IMR-90 (cell line): Measurements from ENCODE around the gene TRIP4. TPM values are rescaled to one million over a fixed set of nuclear protein-coding genes. Genes with fewer than 3 reads are reported as not detected.

Source experiments
- ATAC-seq: fragments of 200-7000 bp; cut with Tn5 transposase; 2 replicates; pipeline ENCODE4 v1.9.1; 2020; ENCODE audit warnings: low read depth, mild to moderate bottlenecking, moderate library complexity
- BruUV-seq: library from RNA; stranded (reverse); fragments of 400-500 nt; replicated peaks from 2 replicates; lab custom pipeline; 2021; lab: Mats Ljungman, UMichigan
- CTCF ChIA-PET: fragments of 300-600 bp; formaldehyde crosslinking; extraction: SDS; loops from one replicate; lab custom pipeline; 2021; ENCODE audit warnings: antibody characterized with exemption; lab: Yijun Ruan, JAX
- POLR2A ChIA-PET: fragments of 300-600 bp; sonication (Branson Sonifier 250); formaldehyde crosslinking; loops from one replicate; lab custom pipeline; 2022; ENCODE audit warnings: antibody characterized with exemption; ENCODE audit not compliant: unreplicated experiment; lab: Charles Lee
- DNase-seq: peaks from one replicate; pipeline ENCODE4 v3.0.0; 2013
- H2AFZ ChIP-seq: replicated peaks from 2 replicates; pipeline ENCODE3; 2013; ENCODE audit warnings: low read length, mild to moderate bottlenecking; ENCODE audit not compliant: poor library complexity
- H2AK5ac ChIP-seq: 2 replicates; pipeline ENCODE4 v1.6.1; 2013; ENCODE audit warnings: low read depth, low read length, inconsistent platforms
- H2AK9ac ChIP-seq: replicated peaks from 2 replicates; pipeline ENCODE3; 2013; ENCODE audit warnings: mild to moderate bottlenecking, low read depth, low read length, moderate library complexity; ENCODE audit not compliant: poor library complexity
- H2BK120ac ChIP-seq: 2 replicates; pipeline ENCODE4 v1.6.1; 2013; ENCODE audit warnings: low read depth, low read length, inconsistent platforms
- H2BK15ac ChIP-seq: 3 replicates; pipeline ENCODE4 v1.6.1; 2013; ENCODE audit warnings: low read depth, low read length, inconsistent platforms
- H2BK20ac ChIP-seq: 2 replicates; pipeline ENCODE4 v1.6.1; 2013; ENCODE audit warnings: low read depth, mild to moderate bottlenecking, inconsistent platforms, low read length, moderate library complexity
- H2BK5ac ChIP-seq: 2 replicates; pipeline ENCODE4 v1.6.1; 2013; ENCODE audit warnings: mild to moderate bottlenecking, low read depth, low read length, inconsistent platforms; ENCODE audit not compliant: poor library complexity, severe bottlenecking
- H3K14ac ChIP-seq: replicated peaks from 2 replicates; pipeline ENCODE4 v1.6.1; 2013; ENCODE audit warnings: low read depth, low read length, inconsistent platforms
- H3K18ac ChIP-seq: 2 replicates; pipeline ENCODE4 v1.6.1; 2013; ENCODE audit warnings: low read depth, low read length, control low read depth
- H3K23ac ChIP-seq: 2 replicates; pipeline ENCODE4 v1.6.1; 2013; ENCODE audit warnings: low read depth, low read length, inconsistent platforms
- H3K27ac ChIP-seq: 2 replicates; pipeline ENCODE4 v1.5.1; 2013; ENCODE audit warnings: mild to moderate bottlenecking, control low read depth, low read length; ENCODE audit not compliant: insufficient read depth
- H3K27me3 ChIP-seq: 2 replicates; pipeline ENCODE4 v1.6.1; 2013; ENCODE audit warnings: low read length; ENCODE audit not compliant: control insufficient read depth, insufficient read depth
- H3K36me3 ChIP-seq: 2 replicates; pipeline ENCODE4 v1.6.1; 2013; ENCODE audit warnings: low read length, mixed read lengths; ENCODE audit not compliant: control insufficient read depth, insufficient read depth
- H3K4ac ChIP-seq: 2 replicates; pipeline ENCODE4 v1.6.1; 2013; ENCODE audit warnings: low read depth, low read length, inconsistent platforms
- H3K4me1 ChIP-seq: 2 replicates; pipeline ENCODE4 v1.6.1; 2013; ENCODE audit warnings: low read length, mixed read lengths; ENCODE audit not compliant: control insufficient read depth, insufficient read depth
- H3K4me2 ChIP-seq: 2 replicates; pipeline ENCODE4 v1.6.1; 2013; ENCODE audit warnings: low read depth, mild to moderate bottlenecking, control low read depth, low read length, moderate library complexity
- H3K4me3 ChIP-seq: 2 replicates; pipeline ENCODE4 v1.5.1; 2013; ENCODE audit warnings: low read depth, mild to moderate bottlenecking, control low read depth, low read length, moderate library complexity; ENCODE audit not compliant: insufficient read depth
- H3K56ac ChIP-seq: 2 replicates; pipeline ENCODE4 v1.6.1; 2013; ENCODE audit warnings: low read length, inconsistent platforms; ENCODE audit not compliant: insufficient read depth; ENCODE audit errors: extremely low read depth
- H3K79me1 ChIP-seq, 2 experiments: 2 replicates each; pipeline ENCODE4 v1.6.1; 2013; ENCODE audit warnings: low read length in 2 of 2, inconsistent platforms in 1 of 2, low read depth in 1 of 2
- H3K9ac ChIP-seq: 2 replicates; pipeline ENCODE4 v1.6.1; 2013; ENCODE audit warnings: low read depth, low read length, control low read depth
- H3K9me1 ChIP-seq: 2 replicates; pipeline ENCODE4 v1.6.1; 2013; ENCODE audit warnings: low read length, inconsistent platforms; ENCODE audit not compliant: insufficient read depth
- H3K9me3 ChIP-seq: 2 replicates; pipeline ENCODE4 v1.6.1; 2013; ENCODE audit warnings: low read length; ENCODE audit not compliant: control insufficient read depth, insufficient read depth
- H4K20me1 ChIP-seq: 2 replicates; pipeline ENCODE4 v1.6.1; 2013; ENCODE audit warnings: low read length, inconsistent platforms; ENCODE audit not compliant: insufficient read depth
- H4K5ac ChIP-seq: 2 replicates; pipeline ENCODE4 v1.6.1; 2013; ENCODE audit warnings: mild to moderate bottlenecking, low read depth, low read length, control low read depth
- H4K8ac ChIP-seq, 2 experiments: 2 replicates each; pipeline ENCODE4 v1.6.1; 2013; ENCODE audit warnings: low read depth in 2 of 2, low read length in 2 of 2, control low read depth in 1 of 2, inconsistent platforms in 1 of 2
- H4K91ac ChIP-seq: 2 replicates; pipeline ENCODE4 v1.6.1; 2013; ENCODE audit warnings: low read depth, low read length, inconsistent platforms; ENCODE audit not compliant: insufficient read depth
- CEBPB ChIP-seq: IDR thresholded peaks from 2 replicates; pipeline ENCODE4 v1.6.1; 2012; ENCODE audit warnings: low read depth, low read length, improper control_type of control experiment
- CHD1 ChIP-seq: IDR thresholded peaks from 2 replicates; pipeline ENCODE4 v1.6.1; 2012; ENCODE audit warnings: low read depth, low read length, improper control_type of control experiment
- FOS ChIP-seq: fragments of 150-350 bp; IDR thresholded peaks from 2 replicates; pipeline ENCODE4 v1.6.1; 2016; ENCODE audit warnings: low read depth, low read length
- MAFK ChIP-seq: IDR thresholded peaks from 2 replicates; pipeline ENCODE4 v1.6.1; 2012; ENCODE audit warnings: low read depth, low read length, improper control_type of control experiment
- POLR2A ChIP-seq: IDR thresholded peaks from 2 replicates; pipeline ENCODE4 v1.6.1; 2012; ENCODE audit warnings: mild to moderate bottlenecking, low read depth, low read length
- RAD21 ChIP-seq: IDR thresholded peaks from 2 replicates; pipeline ENCODE4 v1.6.1; 2012; ENCODE audit warnings: low read length, improper control_type of control experiment
- RCOR1 ChIP-seq: IDR thresholded peaks from 2 replicates; pipeline ENCODE4 v1.6.1; 2012; ENCODE audit warnings: mild to moderate bottlenecking, low read length, improper control_type of control experiment; ENCODE audit not compliant: insufficient replicate concordance
- RFX5 ChIP-seq: IDR thresholded peaks from 2 replicates; pipeline ENCODE4 v1.8.0; 2012; ENCODE audit warnings: low read depth, mild to moderate bottlenecking, low read length, moderate library complexity
- WGBS, 2 experiments: methylation state at CpG; one replicate each; pipeline versions ENCODE4 v1.1.5 to v1.1.7; 2013; ENCODE audit warnings: missing lambda C conversion rate in 2 of 2; ENCODE audit not compliant: insufficient read length in 1 of 2; ENCODE audit errors: extremely low coverage in 2 of 2; 5-methylcytosine and 5-hydroxymethylcytosine counted together
- dilution Hi-C: fragments of 300-500 bp; cut with HindIII; formaldehyde crosslinking; loops from one replicate; pipeline ENCODE4 v1.14.3; 2018; ENCODE audit warnings: low sequenced_read_pairs; ENCODE audit not compliant: unreplicated experiment
- in situ Hi-C: fragments of 300-500 bp; cut with MboI; formaldehyde crosslinking; loops from 3 replicates; pipeline ENCODE4 v1.14.3; 2019; ENCODE audit warnings: low sequenced_read_pairs, inconsistent platforms, mixed read lengths
- intact Hi-C: fragments of 100-400 bp; cut with micrococcal nuclease; formaldehyde crosslinking; loops from 2 replicates; pipeline ENCODE4 v1.10.0; 2022
- polyA plus RNA-seq, 3 experiments: library from polyadenylated mRNA; depleted of rRNA; stranded (reverse); fragments of >200 nt; gene quantifications; 2 replicates each; pipeline ENCODE4 v1.2.3, GENCODE V29; 2012; ENCODE audit warnings: low replicate concordance in 1 of 3
- total RNA-seq: library from RNA; depleted of rRNA; stranded (reverse); fragments of >200 nt; gene quantifications from 2 replicates; pipeline ENCODE4 v1.2.3, GENCODE V29; 2012
- TF ChIP-seq, protein P1 (sequence below): fragments of 150-350 bp; IDR thresholded peaks from 2 replicates; pipeline ENCODE4 v1.6.1; 2017; ENCODE audit warnings: mild to moderate bottlenecking, antibody characterized with exemption, low read length, low read depth
- TF ChIP-seq, protein P2 (sequence below): fragments of 150-350 bp; IDR thresholded peaks from 2 replicates; pipeline ENCODE4 v1.6.1; 2016; ENCODE audit warnings: low read depth, mild to moderate bottlenecking, low read length, moderate library complexity, borderline replicate concordance
- TF ChIP-seq, protein P3 (sequence below): conservative IDR thresholded peaks from 2 replicates; pipeline ENCODE4 v1.5.1; 2012; ENCODE audit warnings: mild to moderate bottlenecking, low read depth, low read length, improper control_type of control experiment

Gene TRIP4
- total and polyA plus RNA-seq, 2 of the 4 experiments (the other 2 are of a cell fraction): 13.1 to 19.4 TPM

- no peak for TF ChIP-seq RFX5
These were observed 71.6 kb downstream of the TRIP4 start (continued) for GRCh38 chr15:64459066-64459781.

DNA sequence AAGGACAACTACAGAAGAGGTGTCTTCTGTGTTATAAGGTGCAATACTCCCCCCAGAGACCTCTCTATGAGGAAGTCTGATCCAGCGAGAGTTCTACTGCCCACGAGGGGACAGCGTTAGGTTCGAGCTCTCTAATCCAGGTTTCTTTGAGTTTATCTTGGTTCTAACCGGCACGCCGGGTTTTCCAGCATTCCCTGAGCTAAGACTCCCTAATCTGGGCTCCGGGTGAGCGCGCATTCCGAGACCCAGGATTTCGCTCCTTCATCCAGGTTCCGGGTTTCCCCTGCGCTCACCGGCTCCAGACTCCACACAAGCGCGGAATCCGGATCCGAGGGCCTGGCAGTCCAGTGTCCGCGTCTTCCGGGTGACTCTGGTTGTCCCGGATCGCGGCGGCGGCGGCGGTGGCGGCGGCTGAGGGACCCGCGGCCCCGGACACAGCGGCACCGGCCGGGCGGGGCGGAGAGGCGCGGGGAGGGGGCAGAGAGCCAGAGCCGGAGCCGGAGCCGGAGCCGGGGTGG, 72.6 kb downstream of the TRIP4 start, which contains the start of gene ZNF609:
Gene ZNF609, plus strand, starts transcription at position 373 of the 518 bp plus-strand sequence. CDS start 38,842 bp downstream, outside the sequence.
- peak within 1 kb of the TSS; percentile 81 for H3K27ac ChIP-seq
- H3K79me1 ChIP-seq: peaks cover 20 to 42% of the 10 kb centered on the region in 2 experiments; a peak in 3 of 4 replicates
- H2AK5ac ChIP-seq: peak within 1 kb of the TSS; percentile 61
- peaks cover 6% of the 10 kb centered on the region; the same call in 1 of the 2 replicates for H3K9me1 ChIP-seq
- H4K5ac ChIP-seq: peak within 1 kb of the TSS; percentile 32
- H3K9ac ChIP-seq: peak within 1 kb of the TSS; percentile 84
- ATAC-seq: peak; percentile 86
- ChIA-PET CTCF (no interaction called here), POLR2A (interaction anchor here (0.6 kb wide), 1 partner anchor 41 kb away, joined by 18 read pairs; no protein-coding TSS in a partner anchor)
- H2BK5ac ChIP-seq: peak within 1 kb of the TSS; percentile 79
- WGBS, 2 experiments: 1% methylated on average over 16 of the region's 45 CpGs; no CpG with 5 or more reads in 1 of the 2 experiments
- H4K20me1 ChIP-seq: peaks cover 38% of the 10 kb centered on the region
- H4K8ac ChIP-seq: peak within 1 kb of the TSS; percentile 16 to 65; a peak in 2 of 4 replicates
- dilution Hi-C loops (no loop called here), intact Hi-C loops (loop anchor here (5.0 kb wide), 1 partner anchor 47 kb away; no protein-coding TSS in a partner anchor), in situ Hi-C loops (no loop called here)
- BruUV-seq: no TSS peak
- DNase-seq: peak; percentile 94
- peak within 1 kb of the TSS; percentile 70 for H3K4me3 ChIP-seq
- H2AFZ ChIP-seq: peak within 1 kb of the TSS; percentile 88
- H3K36me3 ChIP-seq: 0 out of 2 replicates have a peak, but pooled peaks cover under 1% of the 10 kb centered on the region
- H3K23ac ChIP-seq: peak within 1 kb of the TSS; percentile 85
- peak within 1 kb of the TSS; percentile 80 for H3K4ac ChIP-seq
- H3K14ac ChIP-seq: peak within 1 kb of the TSS; percentile 87
- H3K27me3 ChIP-seq: no peaks in the 10 kb centered on the region
- peak within 1 kb of the TSS; percentile 71; the same call in 1 of the 3 replicates for H2BK15ac ChIP-seq
- H2BK20ac ChIP-seq: no peak within 1 kb of the TSS
- H3K4me2 ChIP-seq: peak within 1 kb of the TSS; percentile 96
- peak within 1 kb of the TSS; percentile 50; the same call in 1 of the 2 replicates for H2BK120ac ChIP-seq
- H3K56ac ChIP-seq: peak within 1 kb of the TSS; percentile 62; the same call in 1 of the 2 replicates
- no peaks in the 10 kb centered on the region for H3K9me3 ChIP-seq
- peaks cover 14% of the 10 kb centered on the region for H3K4me1 ChIP-seq
- H3K18ac ChIP-seq: peak within 1 kb of the TSS; percentile 66
- H2AK9ac ChIP-seq: peak within 1 kb of the TSS; percentile 77
- peak within 1 kb of the TSS; percentile 56 for H4K91ac ChIP-seq
- no peak for TF ChIP-seq CEBPB
- peak; percentile 44 for TF ChIP-seq RCOR1
- TF ChIP-seq MAFK: no peak
- TF ChIP-seq, protein P1, sequence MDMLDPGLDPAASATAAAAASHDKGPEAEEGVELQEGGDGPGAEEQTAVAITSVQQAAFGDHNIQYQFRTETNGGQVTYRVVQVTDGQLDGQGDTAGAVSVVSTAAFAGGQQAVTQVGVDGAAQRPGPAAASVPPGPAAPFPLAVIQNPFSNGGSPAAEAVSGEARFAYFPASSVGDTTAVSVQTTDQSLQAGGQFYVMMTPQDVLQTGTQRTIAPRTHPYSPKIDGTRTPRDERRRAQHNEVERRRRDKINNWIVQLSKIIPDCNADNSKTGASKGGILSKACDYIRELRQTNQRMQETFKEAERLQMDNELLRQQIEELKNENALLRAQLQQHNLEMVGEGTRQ: no peak
- TF ChIP-seq, protein P2, sequence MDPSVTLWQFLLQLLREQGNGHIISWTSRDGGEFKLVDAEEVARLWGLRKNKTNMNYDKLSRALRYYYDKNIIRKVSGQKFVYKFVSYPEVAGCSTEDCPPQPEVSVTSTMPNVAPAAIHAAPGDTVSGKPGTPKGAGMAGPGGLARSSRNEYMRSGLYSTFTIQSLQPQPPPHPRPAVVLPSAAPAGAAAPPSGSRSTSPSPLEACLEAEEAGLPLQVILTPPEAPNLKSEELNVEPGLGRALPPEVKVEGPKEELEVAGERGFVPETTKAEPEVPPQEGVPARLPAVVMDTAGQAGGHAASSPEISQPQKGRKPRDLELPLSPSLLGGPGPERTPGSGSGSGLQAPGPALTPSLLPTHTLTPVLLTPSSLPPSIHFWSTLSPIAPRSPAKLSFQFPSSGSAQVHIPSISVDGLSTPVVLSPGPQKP: no peak
- TF ChIP-seq, protein P3, sequence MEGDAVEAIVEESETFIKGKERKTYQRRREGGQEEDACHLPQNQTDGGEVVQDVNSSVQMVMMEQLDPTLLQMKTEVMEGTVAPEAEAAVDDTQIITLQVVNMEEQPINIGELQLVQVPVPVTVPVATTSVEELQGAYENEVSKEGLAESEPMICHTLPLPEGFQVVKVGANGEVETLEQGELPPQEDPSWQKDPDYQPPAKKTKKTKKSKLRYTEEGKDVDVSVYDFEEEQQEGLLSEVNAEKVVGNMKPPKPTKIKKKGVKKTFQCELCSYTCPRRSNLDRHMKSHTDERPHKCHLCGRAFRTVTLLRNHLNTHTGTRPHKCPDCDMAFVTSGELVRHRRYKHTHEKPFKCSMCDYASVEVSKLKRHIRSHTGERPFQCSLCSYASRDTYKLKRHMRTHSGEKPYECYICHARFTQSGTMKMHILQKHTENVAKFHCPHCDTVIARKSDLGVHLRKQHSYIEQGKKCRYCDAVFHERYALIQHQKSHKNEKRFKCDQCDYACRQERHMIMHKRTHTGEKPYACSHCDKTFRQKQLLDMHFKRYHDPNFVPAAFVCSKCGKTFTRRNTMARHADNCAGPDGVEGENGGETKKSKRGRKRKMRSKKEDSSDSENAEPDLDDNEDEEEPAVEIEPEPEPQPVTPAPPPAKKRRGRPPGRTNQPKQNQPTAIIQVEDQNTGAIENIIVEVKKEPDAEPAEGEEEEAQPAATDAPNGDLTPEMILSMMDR: no peak
- peak; percentile 40; the same call in 1 of the 2 replicates for TF ChIP-seq RAD21
- TF ChIP-seq CHD1: peak; percentile 83; the same call in 1 of the 2 replicates
- TF ChIP-seq FOS: 0 out of 2 replicates have a peak, but pooled peaks have one; percentile 30
- peak; percentile 34; the same call in 1 of the 2 replicates for TF ChIP-seq POLR2A
